Superior temporal gyrus (tissue), 1 donor: ENCODE data around the gene PSMG1.
"Not testable (repeated sequence)": the region's sequence is repeated elsewhere in the genome, so short reads cannot be mapped to it uniquely, and the experiment has no call there.

Experiments
- DNase-seq: peaks from one replicate; pipeline ENCODE4 v3.0.0-alpha.2; 2016; ENCODE audit errors: extremely low spot score

PSMG1 gene

DNA sequence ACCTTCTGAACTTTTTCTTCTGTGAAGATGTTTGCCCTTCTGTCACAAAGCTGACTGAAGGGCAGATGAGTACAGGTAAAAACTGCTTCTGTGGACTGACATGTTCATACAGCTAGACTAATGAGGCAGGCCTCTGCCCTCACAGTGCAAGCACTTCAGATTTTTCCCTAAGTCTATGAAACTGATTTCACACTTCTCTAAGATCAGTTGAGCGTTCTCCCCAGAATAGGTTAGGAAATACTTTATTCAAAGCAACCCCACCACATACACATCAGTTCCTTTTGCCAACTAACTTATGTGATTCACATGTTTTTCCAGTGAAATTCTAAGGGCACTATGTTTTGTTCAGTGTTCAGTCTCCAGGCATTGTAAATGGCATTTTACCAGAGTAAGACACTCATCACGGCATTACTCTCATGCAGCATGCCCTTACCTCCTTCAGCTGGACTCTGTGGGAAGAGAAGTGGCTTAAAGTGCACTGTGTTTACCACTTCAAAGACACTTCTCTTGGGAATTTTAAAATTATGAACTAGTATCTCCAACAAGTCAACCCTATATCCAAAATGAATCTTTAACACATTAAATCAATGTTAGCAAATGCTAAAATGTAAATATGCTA lies 5.4 kb upstream of the PSMG1 start:
- DNase-seq = no peak

- no peak for DNase-seq
These were observed 3.9 kb upstream of the PSMG1 start for GRCh38 chr21:39187141-39187540.

DNA sequence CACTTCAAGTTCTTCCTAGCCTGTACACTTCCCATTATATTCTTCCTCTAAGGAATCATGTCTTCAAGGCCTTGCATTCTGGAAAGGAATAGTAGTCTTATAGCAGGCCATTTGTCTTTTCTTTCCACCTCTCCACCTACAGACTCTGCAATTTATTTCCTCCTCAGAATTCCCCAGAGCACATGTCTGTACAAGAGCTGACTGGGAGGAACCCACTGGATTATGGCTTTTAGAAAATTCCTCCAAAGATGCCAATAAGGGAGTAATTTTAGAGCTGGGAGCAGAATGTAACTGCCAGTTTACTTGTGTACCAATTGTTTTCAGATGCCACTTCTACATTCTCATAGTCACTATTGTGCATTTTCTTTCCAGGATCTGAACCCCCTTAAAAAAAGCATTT lies 3.4 kb upstream of the PSMG1 start:
- DNase-seq = peak; percentile 29

DNA sequence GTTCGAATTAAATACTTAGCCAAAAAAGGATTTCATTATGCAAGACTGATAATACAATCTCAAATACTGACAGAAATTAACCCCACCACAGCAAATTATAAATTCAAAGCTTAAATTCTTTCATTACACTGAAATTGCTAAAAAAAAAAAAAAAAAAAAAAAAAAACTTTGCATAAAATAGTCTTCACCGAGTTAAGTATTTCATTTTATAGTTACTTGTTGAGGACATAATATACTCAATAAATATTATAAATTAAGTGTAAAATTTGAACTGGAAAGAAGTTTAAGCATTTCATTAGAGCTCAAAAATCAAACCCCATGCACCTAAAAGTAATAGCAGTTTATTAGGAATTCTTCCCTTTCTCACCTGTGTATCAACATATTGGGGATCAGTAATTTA lies 1.9 kb upstream of the PSMG1 start:
- no peak for DNase-seq

- peak; percentile 62 for DNase-seq
These were observed 1.1 kb upstream of the PSMG1 start for GRCh38 chr21:39184050-39184980.

- no peak for DNase-seq
These were observed 573 bp downstream of the PSMG1 start for GRCh38 chr21:39182484-39183271.

- no peak for DNase-seq
These were observed 1.2 kb downstream of the PSMG1 start for GRCh38 chr21:39182016-39182415.

- no peak for DNase-seq
These were observed 1.9 kb downstream of the PSMG1 start for GRCh38 chr21:39181205-39181818.

DNA sequence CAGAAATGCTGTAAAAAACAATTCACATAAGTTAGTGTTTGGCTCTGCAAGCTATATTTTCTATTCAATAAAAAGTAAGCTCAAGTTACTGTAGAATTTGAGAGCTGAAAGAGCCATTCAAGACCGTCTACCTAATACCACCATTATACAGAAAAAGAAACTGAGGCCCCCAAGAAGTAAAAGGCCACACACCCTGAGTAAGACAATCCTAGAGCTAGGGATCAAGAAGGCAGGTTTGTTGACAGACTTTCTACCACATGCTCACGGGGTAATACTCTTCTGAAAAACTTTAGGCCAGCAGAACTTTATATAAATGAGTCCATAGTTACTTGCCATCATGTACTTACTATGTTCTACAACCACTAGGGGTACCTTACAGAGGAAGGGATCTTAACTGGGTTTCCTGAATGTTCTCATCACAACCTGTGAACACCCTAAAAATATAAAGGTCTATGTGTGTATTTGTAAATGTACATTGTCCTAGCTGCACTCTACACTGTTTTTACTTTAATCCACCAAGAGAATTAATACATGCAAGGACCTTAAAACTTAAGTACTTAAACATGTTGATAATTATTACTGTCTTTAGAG lies 2.7 kb downstream of the PSMG1 start:
- no peak for DNase-seq

DNA sequence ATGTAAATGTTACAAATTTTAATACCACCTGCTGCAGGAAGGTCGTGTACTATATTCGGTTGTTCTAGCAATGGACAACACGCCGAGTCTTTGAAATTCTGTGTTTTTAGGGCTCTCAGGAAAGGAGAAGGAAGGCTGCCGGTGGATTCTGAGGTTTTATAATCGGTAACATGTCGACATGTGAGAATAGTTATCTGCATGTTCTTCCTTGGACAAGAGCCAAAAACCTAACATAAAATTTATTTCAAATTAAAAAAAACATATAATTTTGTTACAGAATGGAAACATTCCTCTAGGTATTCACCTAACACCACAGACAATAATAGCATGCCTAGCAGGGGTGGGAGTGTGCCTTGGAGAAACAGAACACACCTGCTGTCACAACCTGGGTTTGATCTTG lies 4.8 kb downstream of the PSMG1 start:
- DNase-seq = no peak

DNA sequence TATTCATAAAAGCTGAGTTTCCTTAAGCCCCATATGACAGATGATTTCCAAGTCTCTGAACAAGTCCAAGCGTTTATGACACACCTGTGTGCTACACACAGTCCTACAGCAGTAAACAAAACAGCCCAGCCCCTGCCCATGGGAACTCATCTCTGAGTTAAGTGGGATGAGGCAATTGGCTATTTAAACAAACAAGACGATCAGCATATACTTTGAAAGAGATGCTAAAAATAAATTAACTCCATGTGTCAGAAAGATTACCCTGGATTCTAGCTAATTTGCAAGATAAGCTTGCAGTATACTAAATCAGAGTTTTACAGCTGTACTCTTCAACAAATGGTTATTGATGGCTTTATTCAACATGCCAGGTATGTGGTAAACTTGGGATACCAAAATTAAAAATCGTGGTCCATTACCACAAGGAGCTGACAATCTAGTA lies 7.0 kb downstream of the PSMG1 start:
- no peak for DNase-seq

GRCh38 chr21:39175665-39176064 lies 7.6 kb downstream of the PSMG1 start:
- no peak for DNase-seq

DNA sequence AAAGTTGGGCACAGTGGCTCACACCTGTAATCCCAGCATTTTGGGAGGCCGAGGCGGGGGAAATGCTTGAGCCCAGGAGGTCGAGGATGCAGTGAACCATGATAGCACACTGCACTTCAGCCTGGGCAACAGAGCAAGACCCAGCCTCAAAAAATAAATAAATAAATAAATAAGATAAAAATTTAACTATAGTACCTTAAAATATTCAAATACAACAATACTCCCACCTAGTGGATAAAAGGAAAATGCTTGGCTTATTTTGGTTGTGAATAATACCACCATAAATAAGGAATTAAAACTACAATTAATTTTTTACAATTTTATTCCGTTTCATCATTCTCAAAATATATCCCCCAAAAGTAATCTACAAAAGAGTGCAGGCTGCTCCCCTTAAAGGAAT lies 8.1 kb downstream of the PSMG1 start:
- DNase-seq = no peak

DNA sequence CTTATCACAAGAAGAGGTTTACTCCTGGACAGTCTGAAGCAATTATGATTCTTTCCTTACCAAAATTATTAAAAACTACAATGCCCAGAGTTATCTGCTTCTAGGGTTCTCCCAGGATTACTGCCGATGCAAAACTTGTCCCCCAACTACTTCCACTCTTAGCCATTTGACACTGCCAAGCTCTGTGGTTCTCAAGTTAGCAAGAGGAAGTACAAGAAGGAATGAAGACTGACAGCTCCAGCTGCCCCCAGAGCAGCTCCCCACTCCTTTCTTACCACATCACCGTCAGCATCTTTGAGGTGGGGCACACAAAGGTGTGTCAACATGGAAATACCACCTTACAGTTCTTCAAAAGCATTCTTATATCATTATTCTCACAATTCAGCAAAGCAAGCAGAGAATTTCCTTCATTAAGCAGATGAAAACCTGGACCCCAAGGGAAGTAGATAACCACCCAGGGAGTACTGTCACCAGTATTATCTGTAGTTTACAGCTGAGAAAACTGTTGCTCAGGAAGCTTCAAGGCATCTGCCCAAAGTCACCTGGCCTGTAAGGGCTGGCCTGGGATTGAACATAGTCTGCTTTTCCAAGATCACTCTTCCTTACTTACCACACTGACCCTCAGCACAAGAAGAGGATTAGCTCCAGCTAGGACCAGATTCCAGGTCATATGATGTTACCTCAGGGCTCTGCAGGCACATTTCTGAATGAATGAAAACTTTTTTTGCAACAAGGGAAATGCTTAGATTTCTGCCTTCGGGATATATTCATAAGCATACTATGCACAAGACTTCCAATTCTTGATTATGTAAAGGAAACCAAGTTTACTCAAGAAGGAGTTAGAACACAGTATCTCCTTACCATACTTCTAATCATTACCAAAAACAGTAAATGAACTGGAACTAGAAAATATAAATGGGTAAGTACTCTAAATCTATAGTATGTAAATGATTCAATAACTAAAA lies 9.3 kb downstream of the PSMG1 start:
- DNase-seq = no peak

- DNase-seq = no peak
These were observed 13.3 kb downstream of the PSMG1 start for GRCh38 chr21:39169906-39170305.

DNA sequence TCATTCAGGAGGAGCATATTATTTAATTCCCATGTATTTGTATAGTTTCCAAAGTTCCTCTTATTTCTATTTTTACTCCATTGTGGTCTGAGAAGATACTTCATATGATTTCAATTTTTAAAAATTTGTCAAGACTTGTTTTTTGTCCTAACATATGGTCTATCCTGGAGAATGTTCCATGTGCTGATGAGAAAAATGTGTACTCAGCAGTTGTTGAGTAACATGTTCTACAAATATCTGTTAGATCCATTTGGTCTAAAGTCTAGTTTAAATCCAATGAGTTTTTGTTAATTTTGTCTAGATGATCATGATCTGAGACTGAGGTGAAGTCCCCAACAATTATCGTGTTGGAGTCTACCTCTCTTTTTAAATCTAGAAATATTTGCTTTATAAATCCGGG lies 14.5 kb downstream of the PSMG1 start:
- DNase-seq = no peak

DNA sequence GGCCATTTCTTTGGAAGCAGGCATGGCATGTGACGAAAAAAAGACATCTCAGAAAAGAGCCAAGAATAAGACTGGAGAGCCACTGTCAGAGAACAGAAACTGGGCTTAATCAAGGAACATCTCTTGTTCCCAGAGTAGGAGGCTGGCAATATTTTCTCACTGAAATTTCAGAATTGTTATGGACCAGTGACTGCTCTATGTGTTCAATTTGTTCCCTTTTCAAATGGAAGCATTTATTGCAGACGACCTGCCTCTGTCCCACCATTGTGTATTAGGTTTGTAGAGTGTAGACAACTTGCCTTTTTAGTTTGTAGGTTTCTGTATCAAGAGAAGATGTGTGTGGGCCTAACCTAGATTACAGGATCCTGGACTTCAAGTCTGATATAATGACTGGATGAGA lies 18.7 kb downstream of the PSMG1 start:
- DNase-seq = no peak

DNA sequence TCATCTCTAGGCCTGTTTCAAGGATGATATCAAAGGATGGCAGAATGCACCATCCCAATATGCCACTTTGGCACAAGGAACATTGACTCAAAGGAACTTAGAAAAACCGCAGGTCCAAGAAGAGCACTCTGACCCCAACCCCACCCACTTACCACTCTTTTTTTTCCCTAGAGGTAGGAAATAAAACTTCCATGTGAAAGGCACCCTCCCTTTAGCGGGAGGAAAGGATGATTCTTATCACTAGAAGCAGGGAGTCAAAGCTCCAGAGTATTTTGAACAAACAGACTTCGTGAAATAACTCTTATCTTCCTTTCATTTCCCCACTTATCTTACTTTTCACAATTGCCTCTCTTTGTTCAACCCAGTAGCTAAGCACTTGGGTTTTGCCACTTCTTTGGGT lies 22.2 kb downstream of the PSMG1 start:
- DNase-seq = no peak

DNA sequence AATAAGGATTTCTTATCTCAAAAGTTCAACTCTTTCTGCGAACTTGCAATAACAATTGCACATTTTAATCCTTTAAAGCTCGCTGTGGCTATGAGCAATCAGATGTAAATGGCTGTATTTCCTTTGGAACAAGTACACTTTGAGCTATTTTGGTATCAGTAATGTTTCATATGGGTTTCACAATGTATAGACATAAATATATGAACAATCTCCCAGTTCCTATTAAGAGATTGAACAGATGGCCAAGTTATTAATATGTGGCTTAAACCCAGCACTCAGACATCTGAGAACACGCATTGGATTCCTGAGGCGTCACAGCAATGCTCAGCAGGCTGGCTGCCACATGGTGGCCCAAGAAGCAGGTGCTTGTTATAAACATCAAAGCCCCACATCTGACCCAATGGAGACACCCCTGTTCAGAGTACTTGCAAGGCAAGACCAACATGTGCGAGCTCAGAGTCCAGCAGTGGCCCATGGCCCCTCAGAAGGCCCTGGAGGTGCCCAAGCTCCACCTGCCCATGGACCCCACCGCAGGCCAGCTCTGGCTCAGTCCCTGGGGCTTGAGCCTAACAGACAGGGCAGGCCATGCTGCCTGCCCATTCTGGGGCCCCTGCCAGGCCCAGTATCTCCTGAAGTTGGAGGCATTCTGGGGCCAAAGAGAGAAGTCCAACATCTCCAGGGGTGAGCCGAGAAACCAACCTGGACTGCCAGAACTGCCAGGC lies 23.7 kb downstream of the PSMG1 start:
- DNase-seq = no peak

DNA sequence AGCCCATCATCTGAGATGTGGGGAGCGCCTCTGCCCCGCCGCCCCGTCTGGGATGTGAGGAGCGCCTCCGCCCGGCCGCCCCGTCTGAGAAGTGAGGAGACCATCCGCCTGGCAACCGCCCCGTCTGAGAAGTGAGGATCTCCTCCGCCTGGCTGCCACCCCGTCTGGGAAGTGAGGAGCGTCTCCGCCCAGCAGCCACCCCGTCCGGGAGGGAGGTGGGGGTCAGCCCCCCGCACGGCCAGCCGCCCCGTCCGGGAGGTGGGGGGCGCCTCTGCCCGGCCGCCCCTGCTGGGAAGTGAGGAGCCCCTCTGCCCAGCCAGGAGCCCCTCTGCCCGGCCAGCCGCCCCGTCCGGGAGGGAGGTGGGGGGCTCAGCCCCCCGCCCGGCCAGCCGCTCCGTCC lies 26.0 kb downstream of the PSMG1 start:
- DNase-seq = not testable (repeated sequence)
